Kidney tubule cell (primary cell): ENCODE results near the gene MYOF.

ENCODE experiments used
- DNase-seq: peaks from one replicate; pipeline ENCODE4 v3.0.0-alpha.2; 2018; ENCODE audit warnings: low spot score

The MYOF gene

GRCh38 chr10:93482145-93482834 is at the start of gene MYOF:
TSS of gene MYOF (minus strand) at chr10:93482334. CDS start at chr10:93482194, 140 bp downstream.
- peak; percentile 90 for DNase-seq

- no peak for DNase-seq
These were observed 36.4 kb upstream of the MYOF start for GRCh38 chr10:93518531-93518930.

- DNase-seq, result no peak
These were observed 33.9 kb upstream of the MYOF start for GRCh38 chr10:93516006-93516380.

GRCh38 chr10:93515071-93516005 is 33.2 kb upstream of the MYOF start:
- no peak for DNase-seq

GRCh38 chr10:93514521-93514920 is 32.4 kb upstream of the MYOF start:
- DNase-seq, result no peak

GRCh38 chr10:93513091-93513490 is 31.0 kb upstream of the MYOF start:
- DNase-seq, result no peak

GRCh38 chr10:93512565-93512964 is 30.4 kb upstream of the MYOF start:
- DNase-seq, result no peak

- no peak for DNase-seq
These were observed 27.7 kb upstream of the MYOF start for GRCh38 chr10:93509816-93510215.

GRCh38 chr10:93505075-93505474 is 22.9 kb upstream of the MYOF start:
- no peak for DNase-seq

GRCh38 chr10:93503075-93503474 is 20.9 kb upstream of the MYOF start:
- no peak for DNase-seq

- DNase-seq, result no peak
These were observed 19.5 kb upstream of the MYOF start for GRCh38 chr10:93501650-93502049.

- no peak for DNase-seq
These were observed 16.0 kb upstream of the MYOF start for GRCh38 chr10:93498166-93498565.

- peak; percentile 97 for DNase-seq
These were observed 14.3 kb upstream of the MYOF start, which contains the start of gene CEP55 for GRCh38 chr10:93496322-93497041. TSS of gene CEP55 (plus strand) at chr10:93496612. CDS start at chr10:93500052, 3,440 bp downstream.

GRCh38 chr10:93495654-93496321 is 13.7 kb upstream of the MYOF start:
- peak; percentile 29 for DNase-seq

- no peak for DNase-seq
These were observed 12.4 kb upstream of the MYOF start for GRCh38 chr10:93494494-93494893.

- DNase-seq, result peak; percentile 59
These were observed 11.0 kb upstream of the MYOF start for GRCh38 chr10:93493162-93493561.

- DNase-seq, result no peak
These were observed 9.5 kb upstream of the MYOF start for GRCh38 chr10:93491602-93492121.

GRCh38 chr10:93488956-93489528 is 6.9 kb upstream of the MYOF start:
- DNase-seq, result no peak

GRCh38 chr10:93485690-93486089 is 3.6 kb upstream of the MYOF start:
- DNase-seq, result no peak

GRCh38 chr10:93481637-93482144 is 443 bp downstream of the MYOF start:
- no peak for DNase-seq

- DNase-seq, result no peak
These were observed 3.3 kb downstream of the MYOF start for GRCh38 chr10:93478873-93479272.
